Activated CD4-positive, alpha-beta T cell treated with anti-CD3 and anti-CD28 coated beads, Interleukin-2, Interleukin-6, amounts not matched to agents 100 ng/mL and 50 ng/mL, durations not matched to agents 16 hours and 8 hours (primary cell): ENCODE data around the gene STN1.

Source experiments
- DNase-seq: peaks from one replicate; pipeline ENCODE4 v3.0.0-alpha.2; 2020

The STN1 gene

GRCh38 chr10:103840740-103841070 is 77.3 kb downstream of the STN1 start:
- DNase-seq = no peak

GRCh38 chr10:103839872-103840739 is 77.9 kb downstream of the STN1 start:
- DNase-seq = no peak

DNA sequence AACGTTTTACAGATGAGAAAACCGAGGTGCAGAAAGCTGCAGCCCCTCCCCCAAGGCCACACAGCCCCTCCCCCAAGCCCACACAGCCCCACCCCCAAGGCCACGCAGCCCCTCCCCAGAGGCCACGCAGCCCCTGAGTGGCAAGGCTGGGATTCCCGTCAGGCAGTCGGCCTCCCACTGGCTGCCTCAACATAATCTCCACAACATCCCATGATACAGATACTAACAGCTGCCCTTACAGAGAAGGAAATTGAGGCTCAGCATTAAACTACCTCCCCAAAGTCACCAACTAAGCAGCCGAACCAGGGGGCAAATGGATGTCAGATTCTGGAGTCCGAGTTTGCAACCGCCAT is 78.5 kb downstream of the STN1 start:
- DNase-seq = no peak

DNA sequence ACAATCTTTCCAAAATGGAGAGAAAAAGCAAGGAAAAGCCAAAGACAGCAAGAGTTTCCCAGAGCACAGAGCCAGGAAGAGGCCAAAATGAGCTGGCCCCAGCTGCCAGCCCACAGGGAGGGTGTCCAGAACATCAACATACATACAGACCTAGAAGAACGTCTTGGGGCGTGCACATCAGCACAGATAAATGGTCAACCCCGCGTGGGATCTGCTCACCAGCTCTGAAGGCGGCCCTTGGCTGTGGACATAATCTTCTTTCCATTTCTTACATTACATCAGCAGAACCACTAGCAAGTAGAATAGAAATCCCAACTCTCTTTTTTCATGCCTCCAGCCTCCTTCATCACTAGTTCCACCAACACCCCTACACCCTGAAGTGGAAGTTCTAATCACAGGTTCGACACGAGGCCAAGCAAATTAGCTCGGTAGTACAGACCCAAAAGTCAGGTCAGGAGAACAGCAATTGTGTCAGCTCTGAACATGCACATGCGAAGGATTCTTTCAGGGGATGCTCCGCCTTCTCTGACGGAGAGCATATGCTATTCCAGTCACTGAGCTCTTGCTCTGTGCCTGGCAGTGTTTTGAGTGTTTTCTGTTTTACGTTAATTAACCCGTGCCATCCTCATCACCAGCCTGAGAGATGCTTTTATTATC is 79.0 kb downstream of the STN1 start:
- DNase-seq = no peak

- DNase-seq = no peak
Observed at GRCh38 chr10:103838070-103838395, 80.0 kb downstream of the STN1 start.

GRCh38 chr10:103837370-103838069 is 80.5 kb downstream of the STN1 start:
- no peak for DNase-seq

DNA sequence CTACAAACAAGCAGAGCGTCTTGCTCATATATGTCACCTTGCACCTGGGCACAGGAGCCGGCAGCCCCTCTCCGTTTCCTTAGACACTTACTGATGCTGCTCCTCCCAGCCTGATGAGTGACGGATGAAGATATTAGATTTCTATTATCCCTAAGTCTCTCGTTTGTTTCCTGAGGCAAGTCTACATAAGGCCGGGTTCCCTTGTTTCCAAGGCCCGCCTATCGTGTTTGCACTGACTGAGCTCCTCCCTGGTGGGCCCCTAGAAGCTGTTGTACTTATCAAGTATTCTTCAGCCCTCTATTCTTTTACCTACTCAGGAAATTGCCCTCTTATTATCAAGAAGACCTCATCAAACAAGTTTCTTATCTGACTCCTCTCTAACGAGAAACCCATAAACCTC is 81.1 kb downstream of the STN1 start:
- DNase-seq = no peak

GRCh38 chr10:103836273-103836672 is 81.7 kb downstream of the STN1 start:
- no peak for DNase-seq

- DNase-seq = no peak
Observed at GRCh38 chr10:103835096-103836050, 82.6 kb downstream of the STN1 start.

DNA sequence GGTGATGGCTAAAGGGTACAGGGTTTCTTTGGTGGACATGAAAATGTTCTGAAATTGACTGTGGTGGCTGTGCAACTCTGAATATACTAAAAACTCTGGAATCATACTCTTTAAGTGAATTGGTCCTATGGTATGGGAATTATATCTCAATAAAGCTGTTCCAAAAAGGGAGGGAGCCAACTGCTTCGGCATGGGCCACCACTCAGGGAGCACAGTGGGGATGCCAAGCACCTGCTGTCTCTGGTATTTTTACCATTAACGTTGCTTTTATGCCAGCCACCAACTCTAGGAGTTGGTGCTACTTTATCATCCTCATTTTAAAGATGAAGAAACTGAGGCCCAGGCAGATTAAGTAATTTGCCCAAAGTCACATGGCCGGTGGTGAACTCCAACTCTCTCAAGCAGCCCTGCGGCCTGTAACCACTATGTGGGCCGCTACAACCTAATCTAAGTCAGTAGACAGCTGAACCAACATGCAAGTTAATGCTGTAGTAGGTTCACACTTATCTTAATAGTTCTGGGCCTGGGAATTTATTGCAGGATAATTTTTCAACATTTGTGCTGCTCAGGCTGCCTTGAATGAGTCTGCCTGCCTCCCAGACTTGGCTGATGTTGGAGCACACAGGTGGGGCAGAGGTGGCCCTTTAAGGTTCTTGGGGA is 83.4 kb downstream of the STN1 start:
- DNase-seq = no peak

DNA sequence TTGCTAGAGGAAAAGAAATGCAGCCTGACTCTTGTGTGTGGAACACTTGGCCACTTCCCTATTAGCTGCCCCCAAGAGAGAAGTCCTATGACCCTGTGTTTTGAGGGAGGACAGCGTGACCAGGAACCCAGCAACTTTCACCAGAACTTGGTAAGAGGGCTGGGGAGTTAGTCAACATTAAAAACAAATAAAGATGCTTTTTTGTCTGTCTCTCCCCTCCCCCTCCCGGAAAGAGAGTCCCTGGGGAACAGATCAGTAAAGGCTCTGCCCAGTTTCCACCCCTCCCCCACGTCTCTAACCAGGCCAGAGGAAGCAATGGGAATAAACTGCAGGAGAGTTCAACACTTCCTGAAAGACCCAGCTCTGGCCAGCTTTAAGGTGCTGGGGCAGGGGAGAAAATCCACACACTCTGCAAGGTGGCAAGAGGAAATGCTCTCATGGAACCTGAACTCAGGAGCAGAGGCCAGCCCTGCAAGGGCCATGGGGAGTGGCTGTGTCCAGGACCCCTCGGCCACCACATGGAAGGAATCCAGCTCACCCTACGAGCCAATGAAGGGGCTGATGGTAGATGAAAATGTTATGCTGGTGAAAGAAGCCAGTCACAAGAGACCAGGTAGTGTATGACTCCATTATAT is 84.1 kb downstream of the STN1 start:
- DNase-seq = no peak

GRCh38 chr10:103832806-103833205 is 85.2 kb downstream of the STN1 start:
- DNase-seq = no peak
